ENCODE data around the gene AREL1.

GRCh38 chr14:74649673-74650072 lies 63.2 kb downstream of the AREL1 start:
- TF ChIP-seq CTCF (IDR thresholded peaks at IDR 0.05) = no peak
- no peak for TF ChIP-seq POLR2AphosphoS5 (IDR thresholded peaks at IDR 0.05; ENCODE audit: low read depth, low read length)
- TF ChIP-seq REST (IDR thresholded peaks at IDR 0.05; ENCODE audit: insufficient read depth in 1 of 2, low read depth in 2 of 2, low read length in 1 of 2) = no peak
- no peak for TF ChIP-seq TCF7L2 (IDR thresholded peaks at IDR 0.05; ENCODE audit: low read depth, low read length)
- no peak for TF ChIP-seq SIN3A (IDR thresholded peaks at IDR 0.05; ENCODE audit: borderline replicate concordance, insufficient read depth, low read depth, low read length)
